Stimulated activated CD8-positive, alpha-beta memory T cell treated with anti-CD3 and anti-CD28 coated beads, Interleukin-12 subunit alpha, Interleukin-12 subunit beta, amount 100 ng/mL, for 4 hours (primary cell): ENCODE data around the gene SLC25A22.

Experiments
- DNase-seq: peaks from one replicate; pipeline ENCODE4 v3.0.0-alpha.2; 2020; ENCODE audit warnings: low read depth

The SLC25A22 gene

DNA sequence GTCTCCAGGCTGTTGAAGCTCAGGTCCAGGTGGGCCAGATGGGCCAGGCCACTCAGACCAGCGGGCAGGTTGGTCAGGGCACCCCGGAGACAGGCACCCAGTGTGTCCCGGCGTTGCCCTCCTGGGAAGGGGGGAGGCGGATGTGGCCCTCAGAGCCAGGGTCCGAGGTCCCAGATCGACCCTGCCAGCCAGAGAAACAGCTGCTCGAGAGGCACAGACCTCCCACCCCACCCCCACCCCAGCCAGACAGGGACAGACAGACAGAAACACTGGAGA lies 5.3 kb upstream of the SLC25A22 start:
- DNase-seq, result no peak

- DNase-seq, result no peak
These were observed 4.8 kb upstream of the SLC25A22 start for GRCh38 chr11:802693-803466.

DNA sequence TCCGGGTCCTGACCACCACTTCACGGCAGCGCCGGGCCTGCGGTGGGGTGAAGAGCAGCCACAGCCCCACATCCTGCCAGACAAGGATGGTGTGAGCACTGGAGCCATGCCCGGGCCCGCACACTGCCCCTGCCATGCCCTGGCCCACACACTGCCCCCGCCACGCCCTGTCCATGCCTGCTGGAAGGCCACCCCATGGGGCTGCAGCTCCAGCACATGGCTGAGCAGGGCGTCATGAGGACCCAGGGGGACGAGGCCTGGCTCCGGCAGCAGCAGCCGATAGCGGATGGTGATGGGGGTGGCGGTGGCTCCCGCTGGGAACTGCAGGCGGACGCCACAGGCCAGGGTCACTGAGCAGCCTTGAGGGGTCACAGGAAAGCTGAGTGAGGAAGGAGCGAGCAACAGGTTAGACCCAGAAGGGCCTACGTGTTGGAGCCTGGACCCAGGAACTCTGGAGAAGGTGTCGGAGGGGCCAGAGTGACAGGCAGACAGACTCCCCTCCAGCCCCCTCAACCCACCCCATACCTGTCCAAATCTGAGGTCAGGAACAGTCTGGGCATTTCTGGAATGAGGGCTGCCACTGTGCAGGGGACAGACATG lies 4.0 kb upstream of the SLC25A22 start:
- DNase-seq, result no peak

DNA sequence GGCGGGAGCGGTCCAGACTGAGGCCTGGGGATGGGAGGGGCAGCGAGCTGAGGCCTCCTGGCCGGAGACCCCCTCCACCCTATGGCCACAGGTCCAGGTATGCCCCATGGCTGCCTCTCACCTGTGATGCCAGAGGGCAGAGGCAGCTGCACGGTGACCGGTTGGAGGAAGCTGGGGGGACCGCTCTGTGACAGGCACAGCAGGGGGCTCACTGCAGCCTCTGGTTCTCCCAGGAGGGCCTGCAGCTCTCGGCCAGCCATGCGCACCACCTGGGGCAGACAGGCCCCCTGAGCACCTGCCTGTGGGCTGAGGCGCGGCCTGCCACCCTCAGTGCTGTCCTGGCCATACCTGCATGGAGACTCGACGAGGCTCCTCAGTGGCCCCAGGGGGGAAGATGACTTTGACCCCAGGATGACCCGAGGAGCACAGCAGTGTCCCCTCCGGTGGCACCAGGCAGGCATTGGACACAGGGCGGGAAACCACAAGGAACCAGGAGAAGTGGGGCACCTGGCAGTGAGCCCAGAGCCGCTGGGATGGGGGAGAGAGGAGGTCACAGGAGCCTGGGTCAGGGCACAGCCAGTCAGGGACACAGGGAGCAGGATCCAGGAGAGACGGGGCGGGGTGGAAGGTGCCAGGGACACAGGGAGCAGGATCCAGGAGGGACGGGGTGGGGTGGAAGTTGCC lies 3.2 kb upstream of the SLC25A22 start:
- no peak for DNase-seq

DNA sequence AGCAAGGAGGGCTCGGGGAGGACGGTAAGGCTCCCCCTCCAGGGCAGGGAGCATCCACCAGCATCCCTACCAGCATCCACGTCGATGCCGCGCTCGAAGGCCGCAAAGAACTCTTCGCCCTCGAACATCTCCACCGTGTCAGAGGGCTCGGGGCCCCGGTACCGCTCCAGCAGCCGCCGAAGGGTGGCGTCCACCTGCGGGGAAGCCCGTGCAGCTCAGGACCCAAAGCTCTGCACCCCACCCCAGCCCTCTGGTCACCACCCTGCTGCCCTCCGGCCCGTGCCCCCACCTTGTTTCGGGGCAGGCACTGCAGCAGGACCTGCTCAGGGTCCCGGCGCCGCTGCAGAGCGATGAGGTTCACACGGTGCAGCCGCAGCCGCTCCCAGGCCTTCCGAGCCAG lies 2.4 kb upstream of the SLC25A22 start:
- no peak for DNase-seq

GRCh38 chr11:799641-800316 lies 1.7 kb upstream of the SLC25A22 start:
- no peak for DNase-seq

- peak; percentile 66 for DNase-seq
These were observed 587 bp downstream of the SLC25A22 start for GRCh38 chr11:797296-798092.

DNA sequence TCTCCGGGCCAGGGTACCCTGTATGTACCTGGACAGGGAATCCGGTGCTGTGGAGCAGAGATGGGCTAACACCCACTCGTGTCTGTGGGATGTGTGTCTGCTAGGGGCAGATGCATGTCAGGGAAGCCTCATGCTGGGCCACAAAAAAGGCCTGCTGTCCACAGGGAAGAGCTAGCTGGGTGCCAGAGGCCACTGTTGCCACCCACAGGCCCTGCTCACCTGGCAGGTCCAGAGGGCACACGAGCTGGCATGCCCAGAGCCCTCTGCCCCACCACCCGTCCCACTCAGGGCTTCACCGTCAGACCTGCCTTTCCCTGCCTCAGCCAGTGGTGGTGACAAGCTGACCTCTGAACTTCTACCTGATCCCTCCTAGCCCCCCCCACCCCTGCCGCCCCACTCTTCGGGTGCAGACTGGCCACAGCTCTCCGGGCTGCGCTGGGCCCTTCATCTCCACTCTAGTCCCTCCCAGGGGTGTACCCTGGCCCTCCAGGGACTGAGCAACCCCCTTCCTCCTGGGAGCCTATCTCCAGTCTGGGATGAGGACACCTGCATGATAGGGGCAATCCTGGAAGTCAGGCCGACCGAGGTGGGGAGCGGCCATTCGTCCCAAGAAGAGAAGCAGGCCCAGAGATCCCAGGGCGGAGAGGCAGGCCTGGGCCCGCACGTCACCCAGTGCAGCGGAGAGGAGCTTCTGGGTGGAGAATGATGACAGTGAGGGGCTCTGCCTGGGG lies 1.4 kb downstream of the SLC25A22 start:
- DNase-seq, result no peak

GRCh38 chr11:795634-796564 lies 2.2 kb downstream of the SLC25A22 start:
- DNase-seq, result peak; percentile 73

GRCh38 chr11:794766-795633 lies 3.1 kb downstream of the SLC25A22 start:
- no peak for DNase-seq

GRCh38 chr11:794013-794765 lies 3.9 kb downstream of the SLC25A22 start:
- no peak for DNase-seq

DNA sequence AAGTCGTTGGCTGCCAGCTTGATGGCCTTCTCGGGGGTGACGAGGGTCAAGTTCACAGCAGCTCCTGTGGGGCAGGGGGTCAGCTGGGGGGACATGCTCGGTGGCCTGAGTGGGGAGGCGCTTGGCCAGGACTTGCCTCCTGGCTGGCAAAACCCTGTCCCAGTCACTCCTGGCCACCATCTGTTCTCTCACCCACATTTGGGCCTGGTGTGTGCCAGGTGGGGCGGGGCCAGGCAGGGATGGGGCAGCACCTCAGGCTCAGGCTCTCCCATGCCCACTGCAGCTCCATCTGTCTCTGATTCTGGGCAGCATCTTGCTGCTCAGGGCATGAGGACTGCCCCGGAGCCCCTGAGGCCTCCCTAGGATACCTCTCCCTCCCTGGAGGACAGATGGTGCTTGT lies 4.5 kb downstream of the SLC25A22 start:
- no peak for DNase-seq

- no peak for DNase-seq
These were observed 5.2 kb downstream of the SLC25A22 start for GRCh38 chr11:792873-793272.

GRCh38 chr11:792535-792821 lies 5.6 kb downstream of the SLC25A22 start:
- DNase-seq, result no peak

DNA sequence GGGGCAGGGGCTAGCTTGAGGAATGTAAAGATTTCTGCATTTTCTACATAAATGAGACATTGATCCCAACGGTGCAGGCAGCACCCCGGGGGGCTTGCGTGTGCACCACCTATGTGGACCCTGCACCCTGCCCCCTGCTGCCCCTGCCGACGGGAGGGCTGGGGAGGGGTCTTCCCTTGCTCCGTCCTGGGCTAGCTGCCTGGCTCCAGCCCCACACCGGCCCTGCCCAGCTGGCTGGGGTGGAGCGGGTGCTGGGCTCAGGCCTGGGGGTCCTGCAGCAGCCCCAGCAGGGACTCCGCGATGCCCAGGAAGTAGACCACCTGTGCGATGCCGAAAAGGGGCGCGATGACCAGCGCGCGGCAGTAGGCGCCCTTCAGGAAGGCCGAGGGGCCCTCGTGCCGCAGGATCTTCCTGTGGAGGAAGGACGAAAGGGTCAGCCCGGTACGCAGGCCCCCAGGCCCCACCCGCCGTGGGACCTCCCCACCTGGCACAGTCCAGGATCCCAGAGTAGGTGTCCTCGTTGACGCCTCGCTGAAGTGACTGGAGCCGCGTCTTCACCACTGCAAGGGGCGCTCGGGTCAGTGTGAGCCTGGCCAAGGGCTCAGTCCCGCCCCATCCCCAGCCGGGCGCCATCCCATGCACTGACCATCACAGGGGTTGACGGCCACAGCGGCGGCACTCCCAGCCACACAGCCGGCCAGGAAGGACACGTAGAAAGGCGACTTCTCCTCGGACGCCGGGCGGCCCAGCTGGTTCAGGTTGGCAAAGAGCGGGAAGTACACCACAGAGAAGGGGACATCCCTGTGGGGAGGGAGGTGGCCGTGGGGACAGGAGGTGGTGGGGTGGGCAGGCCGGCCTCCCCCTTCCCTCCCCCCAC lies 6.2 kb downstream of the SLC25A22 start:
- DNase-seq, result no peak

DNA sequence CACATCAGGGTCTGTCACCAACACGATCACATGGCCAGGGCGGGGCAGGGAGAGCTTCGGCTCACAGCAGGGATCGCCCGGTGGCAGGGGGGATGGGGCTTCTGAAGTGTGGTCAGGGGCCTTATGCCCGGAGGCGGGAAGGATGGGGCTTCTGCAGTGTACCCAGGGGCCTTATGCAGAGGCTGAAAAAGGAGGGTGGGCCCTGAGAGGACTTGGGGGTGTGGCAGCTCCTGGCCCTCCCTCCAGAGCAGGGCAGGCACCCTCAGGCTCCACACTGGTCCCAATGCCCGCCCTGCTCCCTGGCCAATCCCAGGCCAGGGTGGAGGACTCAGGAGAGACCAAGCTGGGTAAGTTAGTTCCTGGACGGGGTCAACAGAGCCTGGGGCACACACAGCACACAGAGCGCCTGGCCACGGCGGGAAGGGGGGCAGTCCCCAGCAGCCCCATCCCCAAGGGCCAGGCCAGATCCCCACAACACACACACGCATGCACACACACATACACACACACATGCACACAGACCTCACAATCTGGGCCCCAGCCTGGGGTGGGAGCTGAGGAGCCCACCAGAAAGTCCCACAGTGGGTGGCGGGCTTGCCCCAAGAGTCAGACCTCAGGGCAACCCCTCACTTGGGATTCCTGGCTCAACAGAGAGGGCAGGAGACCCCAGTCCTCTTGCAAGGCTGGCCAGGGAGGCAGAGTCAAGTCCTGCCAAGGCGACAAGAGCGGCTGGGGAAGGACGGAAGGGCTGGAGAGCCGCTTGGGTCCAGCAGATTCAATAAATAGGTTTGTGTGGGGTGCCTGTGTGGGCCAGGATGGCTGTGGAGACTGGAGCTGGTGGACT lies 7.1 kb downstream of the SLC25A22 start:
- DNase-seq, result no peak

- DNase-seq, result no peak
These were observed 8.1 kb downstream of the SLC25A22 start, which contains the start of gene CEND1 for GRCh38 chr11:789943-790342. TSS of gene CEND1 (minus strand) at chr11:790090. CDS start at chr11:788576, 1,514 bp downstream.
